PFSK-1 (cell line): ENCODE measurements around the gene SUSD2.

ENCODE experiments used
- FOXP2 ChIP-seq: optimal IDR thresholded peaks from 2 replicates; pipeline ENCODE3; 2011; ENCODE audit warnings: borderline replicate concordance, control low read depth, inconsistent platforms; ENCODE audit not compliant: insufficient read depth; ENCODE audit errors: extremely low read length, extremely low read depth
- POLR2AphosphoS5 ChIP-seq: IDR thresholded peaks from 2 replicates; pipeline ENCODE4 v1.6.1; 2012; ENCODE audit warnings: low read depth, mild to moderate bottlenecking, control low read depth, low read length, moderate library complexity
- SIN3A ChIP-seq: IDR thresholded peaks from 2 replicates; pipeline ENCODE4 v1.6.1; 2012; ENCODE audit warnings: mild to moderate bottlenecking, low read length, moderate library complexity, borderline replicate concordance; ENCODE audit not compliant: insufficient read depth
- TAF1 ChIP-seq: IDR thresholded peaks from 2 replicates; pipeline ENCODE4 v1.6.1; 2012; ENCODE audit warnings: low read length, control low read depth, borderline replicate concordance; ENCODE audit not compliant: insufficient read depth
- TF ChIP-seq, protein P1 (sequence below), 2 experiments: IDR thresholded peaks; 2 replicates each; pipeline versions ENCODE4 v1.6.1 to v1.8.0; 2011 to 2012; ENCODE audit warnings: low read depth in 2 of 2, low read length in 2 of 2, control low read depth in 1 of 2, inconsistent platforms in 1 of 2, mild to moderate bottlenecking in 1 of 2, moderate library complexity in 1 of 2; ENCODE audit not compliant: insufficient read depth in 1 of 2

SUSD2 gene

DNA sequence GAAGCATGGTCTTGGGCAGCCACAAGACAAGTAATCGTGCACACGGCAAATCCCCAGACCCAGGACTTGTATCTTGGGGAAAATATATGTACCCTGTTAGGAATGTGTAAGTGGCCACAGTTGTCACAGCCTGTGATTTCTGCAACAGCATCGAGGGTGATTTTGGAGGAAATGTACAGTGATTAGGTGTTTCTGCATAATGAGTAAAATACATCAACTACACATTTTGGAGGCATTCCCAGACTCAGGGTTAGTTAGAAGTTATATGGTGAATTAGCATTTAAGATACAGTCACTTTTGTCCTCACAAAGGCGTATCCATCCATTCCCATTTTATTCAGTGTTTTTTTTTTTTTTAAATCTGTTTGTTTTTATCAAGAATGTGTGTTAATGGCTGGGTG is 28.4 kb downstream of the SUSD2 start:
- TF ChIP-seq FOXP2 (no peak), TAF1 (no peak), SIN3A (no peak), POLR2AphosphoS5 (no peak)
- TF ChIP-seq, protein P1, sequence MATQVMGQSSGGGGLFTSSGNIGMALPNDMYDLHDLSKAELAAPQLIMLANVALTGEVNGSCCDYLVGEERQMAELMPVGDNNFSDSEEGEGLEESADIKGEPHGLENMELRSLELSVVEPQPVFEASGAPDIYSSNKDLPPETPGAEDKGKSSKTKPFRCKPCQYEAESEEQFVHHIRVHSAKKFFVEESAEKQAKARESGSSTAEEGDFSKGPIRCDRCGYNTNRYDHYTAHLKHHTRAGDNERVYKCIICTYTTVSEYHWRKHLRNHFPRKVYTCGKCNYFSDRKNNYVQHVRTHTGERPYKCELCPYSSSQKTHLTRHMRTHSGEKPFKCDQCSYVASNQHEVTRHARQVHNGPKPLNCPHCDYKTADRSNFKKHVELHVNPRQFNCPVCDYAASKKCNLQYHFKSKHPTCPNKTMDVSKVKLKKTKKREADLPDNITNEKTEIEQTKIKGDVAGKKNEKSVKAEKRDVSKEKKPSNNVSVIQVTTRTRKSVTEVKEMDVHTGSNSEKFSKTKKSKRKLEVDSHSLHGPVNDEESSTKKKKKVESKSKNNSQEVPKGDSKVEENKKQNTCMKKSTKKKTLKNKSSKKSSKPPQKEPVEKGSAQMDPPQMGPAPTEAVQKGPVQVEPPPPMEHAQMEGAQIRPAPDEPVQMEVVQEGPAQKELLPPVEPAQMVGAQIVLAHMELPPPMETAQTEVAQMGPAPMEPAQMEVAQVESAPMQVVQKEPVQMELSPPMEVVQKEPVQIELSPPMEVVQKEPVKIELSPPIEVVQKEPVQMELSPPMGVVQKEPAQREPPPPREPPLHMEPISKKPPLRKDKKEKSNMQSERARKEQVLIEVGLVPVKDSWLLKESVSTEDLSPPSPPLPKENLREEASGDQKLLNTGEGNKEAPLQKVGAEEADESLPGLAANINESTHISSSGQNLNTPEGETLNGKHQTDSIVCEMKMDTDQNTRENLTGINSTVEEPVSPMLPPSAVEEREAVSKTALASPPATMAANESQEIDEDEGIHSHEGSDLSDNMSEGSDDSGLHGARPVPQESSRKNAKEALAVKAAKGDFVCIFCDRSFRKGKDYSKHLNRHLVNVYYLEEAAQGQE (IDR thresholded peaks at IDR 0.05; ENCODE audit: insufficient read depth in 1 of 2, low read depth in 2 of 2, low read length in 2 of 2), result no peak

DNA sequence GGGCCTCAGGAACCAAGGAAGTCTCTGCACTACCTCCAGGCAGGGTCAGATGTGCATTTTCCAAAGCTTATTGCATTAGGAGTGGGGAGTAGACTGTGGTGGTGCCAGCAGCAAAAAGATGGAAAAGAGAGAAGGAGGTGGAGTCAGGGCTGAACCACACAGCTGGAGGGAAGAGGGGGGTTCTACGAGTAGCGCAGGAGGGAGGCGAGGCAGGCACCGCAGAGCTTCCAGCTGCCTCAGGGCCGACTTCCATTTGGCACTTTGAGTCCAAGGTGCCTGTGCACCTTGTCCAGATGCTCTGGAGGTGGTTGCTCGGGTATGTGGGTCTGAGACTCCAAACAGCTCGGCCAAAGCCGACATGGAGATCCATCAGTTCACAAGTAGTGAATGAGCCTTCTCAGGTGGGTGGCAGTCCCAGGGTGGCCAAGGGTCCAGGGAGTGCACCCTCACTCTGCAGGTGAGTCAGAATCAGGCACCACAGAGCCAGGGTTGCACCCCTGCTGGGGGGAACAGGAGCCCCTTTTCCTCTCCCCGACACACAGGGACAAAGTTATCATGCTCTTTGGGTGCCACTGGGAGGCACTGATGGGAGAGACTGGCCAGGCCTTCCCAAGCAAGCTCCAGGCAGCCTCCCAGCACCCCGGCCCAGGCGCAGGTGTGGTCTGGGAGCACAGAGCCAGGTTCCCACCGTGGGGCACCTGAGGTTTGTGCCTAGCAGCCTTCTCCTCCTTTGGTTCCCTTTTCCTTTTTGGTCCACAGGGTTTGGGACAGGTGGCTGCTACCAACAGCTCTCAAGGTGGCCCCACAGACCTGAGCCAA is 33.4 kb downstream of the SUSD2 start:
- no peak for TF ChIP-seq SIN3A
- TF ChIP-seq FOXP2, result no peak
- TF ChIP-seq TAF1, result no peak
- TF ChIP-seq, protein P1 (IDR thresholded peaks at IDR 0.05; ENCODE audit: insufficient read depth in 1 of 2, low read depth in 2 of 2, low read length in 2 of 2), result no peak
- no peak for TF ChIP-seq POLR2AphosphoS5

DNA sequence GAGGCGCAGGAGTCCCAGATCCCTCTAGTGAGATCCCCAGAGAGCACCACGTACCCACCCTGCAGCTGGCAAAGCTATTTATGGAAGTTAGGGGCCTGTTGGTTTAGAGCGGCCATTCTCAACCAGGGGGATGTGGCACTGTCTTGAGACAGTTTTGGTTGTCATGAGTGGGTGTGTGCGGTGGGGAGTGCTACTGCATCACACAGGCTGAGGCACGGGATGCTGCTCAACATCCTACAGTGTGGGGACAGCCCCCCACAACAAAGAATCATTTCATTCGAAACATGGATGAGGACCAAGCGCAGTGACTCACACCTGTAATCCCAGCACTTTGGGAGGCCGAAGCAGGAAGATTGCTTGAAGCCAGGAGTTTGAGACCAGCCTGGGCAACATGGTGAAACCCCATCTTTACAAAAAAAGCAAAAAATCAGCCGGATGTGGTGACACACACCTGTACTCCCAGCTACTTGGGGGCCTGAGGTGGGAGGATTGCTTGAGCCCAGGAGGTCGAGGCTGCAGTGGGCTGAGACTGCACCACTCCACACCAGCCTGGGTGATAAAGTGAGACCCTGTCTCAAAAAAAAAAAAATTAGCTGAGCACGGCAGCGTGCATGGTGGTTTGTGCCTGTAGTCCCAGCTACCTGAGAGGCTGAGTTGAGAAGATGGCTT is 35.4 kb downstream of the SUSD2 start:
- TF ChIP-seq SIN3A (no peak), POLR2AphosphoS5 (no peak), TAF1 (no peak), FOXP2 (no peak)
- TF ChIP-seq, protein P1 (IDR thresholded peaks at IDR 0.05; ENCODE audit: insufficient read depth in 1 of 2, low read depth in 2 of 2, low read length in 2 of 2), result no peak

DNA sequence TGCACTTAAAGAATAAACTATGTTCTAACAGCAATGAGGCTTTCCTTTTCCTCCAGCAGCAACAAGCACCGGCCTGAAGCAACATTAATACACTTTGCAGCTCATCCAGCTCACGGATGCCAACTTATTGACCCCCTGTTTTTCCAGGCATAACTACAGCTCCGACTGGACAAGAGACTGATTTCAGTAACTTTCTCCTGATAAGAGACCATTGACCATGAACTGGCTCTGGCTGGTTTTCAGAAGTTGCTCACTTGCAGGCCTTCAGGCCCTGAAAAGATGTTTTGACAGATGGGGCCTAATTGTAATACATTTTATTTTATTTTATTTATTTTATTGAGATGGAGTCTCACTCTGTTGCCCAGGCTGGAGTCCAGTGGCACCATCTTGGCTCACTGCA is 36.1 kb downstream of the SUSD2 start:
- TF ChIP-seq SIN3A, result no peak
- TF ChIP-seq, protein P1 (IDR thresholded peaks at IDR 0.05; ENCODE audit: insufficient read depth in 1 of 2, low read depth in 2 of 2, low read length in 2 of 2), result no peak
- TF ChIP-seq FOXP2, result no peak
- no peak for TF ChIP-seq POLR2AphosphoS5
- TF ChIP-seq TAF1, result no peak
